Body of pancreas (tissue), 4 donors: Measurements from ENCODE around the gene MS4A3. TPM values are rescaled to one million over a fixed set of nuclear protein-coding genes. Genes with fewer than 3 reads are reported as not detected.

ENCODE experiments used
- ATAC-seq: fragments of 150-250 bp; one replicate; pipeline ENCODE4 v1.9.1; 2016
- DNase-seq, 4 donors: peaks; one replicate each; pipeline ENCODE4 v3.0.0-alpha.2; 2019
- H3K27ac ChIP-seq, 4 donors: fragments of 200-600 bp; sonication (generic); 1 replicate in 3 of 4; 2 replicates in 1 of 4; pipeline versions ENCODE4 v1.5.1 to v1.6.1; 2016 to 2019; ENCODE audit warnings: mild to moderate bottlenecking in 1 of 4, mixed read lengths in 1 of 4, moderate library complexity in 1 of 4
- H3K27me3 ChIP-seq, 2 donors: fragments of 200-600 bp; sonication (generic); one replicate each; pipeline ENCODE4 v1.6.0; 2016; ENCODE audit warnings: mild to moderate bottlenecking in 1 of 2
- H3K36me3 ChIP-seq, 2 donors: fragments of 200-600 bp; sonication (generic); replicated peaks in 1 of 2; 2 replicates each; pipeline ENCODE4 v1.5.1; 2016; ENCODE audit warnings: low read depth in 2 of 2; ENCODE audit not compliant: insufficient read depth in 1 of 2
- H3K4me1 ChIP-seq: fragments of 200-600 bp; sonication (generic); one replicate; pipeline ENCODE4 v1.6.0; 2016
- H3K4me3 ChIP-seq, 2 donors: fragments of 200-600 bp; sonication (generic); 1 replicate in 1 of 2; 2 replicates in 1 of 2; pipeline ENCODE4 v1.5.1; 2016 to 2019
- H3K9me3 ChIP-seq, 3 donors: fragments of 200-600 bp; sonication (generic); 1 replicate in 2 of 3; 2 replicates in 1 of 3; pipeline ENCODE4 v1.5.1; 2016
- CTCF ChIP-seq, 7 experiments: fragments of 450-650 bp in 4 of 7; fragments of 200-600 bp in 3 of 7; sonication (generic) in 3 of 7; IDR thresholded peaks; one replicate each; pipeline ENCODE4 v1.5.1; 2016 to 2019; ENCODE audit warnings: antibody characterized with exemption in 7 of 7
- POLR2A ChIP-seq, 3 donors: fragments of 450-650 bp; IDR thresholded peaks; one replicate each; pipeline ENCODE4 v1.6.1; 2016; ENCODE audit warnings: antibody characterized with exemption in 3 of 3, mild to moderate bottlenecking in 2 of 3
- WGBS, 2 donors: methylation state at CpG; one replicate each; pipeline ENCODE4 v1.1.5; 2017; 5-methylcytosine and 5-hydroxymethylcytosine counted together
- intact Hi-C: fragments of 100-400 bp; cut with DNase I; formaldehyde crosslinking; loops from one replicate; pipeline ENCODE4 v1.15.1; 2023
- total RNA-seq, 2 donors: library from RNA; depleted of rRNA; stranded (reverse); fragments of >200 nt; gene quantifications; one replicate each; pipeline ENCODE4 v1.1.0, GENCODE V29; 2016

The MS4A3 gene
- total RNA-seq, 2 donors from 2014 or later, result not detected

DNA sequence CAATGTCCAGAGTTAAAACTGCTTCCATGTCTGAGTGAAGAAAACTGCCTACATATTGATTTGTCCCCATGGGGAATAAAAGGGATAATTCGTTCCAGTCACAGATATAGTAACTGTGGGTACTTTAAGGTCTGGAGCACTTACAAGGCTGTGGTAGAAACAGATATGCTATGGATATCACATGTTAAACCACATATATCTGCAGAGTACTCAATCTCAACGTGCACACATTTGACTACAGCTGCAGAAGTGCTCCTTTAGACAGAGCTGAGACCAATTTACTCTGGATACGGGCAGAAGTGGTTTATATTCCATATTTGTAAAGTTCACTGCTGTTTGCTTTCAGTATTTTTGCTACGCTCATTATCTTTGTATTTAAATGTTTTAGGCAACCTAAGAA, 22.3 kb downstream of the MS4A3 start:
- intact Hi-C loops, result no loop called here
- H3K4me1 ChIP-seq, result no peaks in the 10 kb centered on the region
- peaks cover 0 to 7% (median 0%) of the 10 kb centered on the region in 3 donors for H3K9me3 ChIP-seq
- no peaks in the 10 kb centered on the region for H3K36me3 ChIP-seq
- TF ChIP-seq CTCF (IDR thresholded peaks at IDR 0.05) (no peak), POLR2A (IDR thresholded peaks at IDR 0.05) (no peak)
- no peak overlapping the region for H3K4me3 ChIP-seq
- H3K27ac ChIP-seq, result no peak overlapping the region
- H3K27me3 ChIP-seq, result no peaks in the 10 kb centered on the region
- ATAC-seq (no peak), DNase-seq (no peak)
- WGBS, 2 donors, result 58 to 70% methylated on average over 4 of the region's 4 CpGs

DNA sequence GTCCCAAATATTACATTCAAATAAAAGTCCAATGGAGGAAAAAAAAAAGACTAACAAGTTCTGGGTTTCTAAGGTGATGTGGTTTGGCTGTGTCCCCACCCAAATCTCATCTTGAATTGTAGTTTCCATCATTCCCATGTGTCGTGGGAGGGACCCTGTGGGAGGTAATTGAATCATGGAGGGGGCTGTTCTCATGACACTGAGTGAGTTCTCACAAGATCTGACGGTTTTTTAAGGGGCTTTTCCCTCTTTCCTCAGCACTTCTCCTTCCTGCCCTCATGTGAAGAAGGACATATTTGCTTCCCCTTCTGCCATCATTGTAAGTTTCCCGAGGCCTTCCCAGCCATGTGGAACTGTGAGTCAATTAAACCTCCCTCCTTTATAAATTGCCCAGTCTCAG, 24.1 kb downstream of the MS4A3 start:
- H3K36me3 ChIP-seq, result no peaks in the 10 kb centered on the region
- H3K27me3 ChIP-seq, result no peaks in the 10 kb centered on the region
- H3K27ac ChIP-seq, result no peak overlapping the region
- ATAC-seq (no peak), DNase-seq (no peak)
- intact Hi-C loops, result no loop called here
- H3K4me3 ChIP-seq, result no peak overlapping the region
- TF ChIP-seq CTCF (IDR thresholded peaks at IDR 0.05) (no peak), POLR2A (IDR thresholded peaks at IDR 0.05) (no peak)
- no peaks in the 10 kb centered on the region for H3K4me1 ChIP-seq
- peaks cover 0 to 7% (median 0%) of the 10 kb centered on the region in 3 donors for H3K9me3 ChIP-seq
- WGBS, 2 donors, result 67 to 86% methylated on average over 3 of the region's 3 CpGs

DNA sequence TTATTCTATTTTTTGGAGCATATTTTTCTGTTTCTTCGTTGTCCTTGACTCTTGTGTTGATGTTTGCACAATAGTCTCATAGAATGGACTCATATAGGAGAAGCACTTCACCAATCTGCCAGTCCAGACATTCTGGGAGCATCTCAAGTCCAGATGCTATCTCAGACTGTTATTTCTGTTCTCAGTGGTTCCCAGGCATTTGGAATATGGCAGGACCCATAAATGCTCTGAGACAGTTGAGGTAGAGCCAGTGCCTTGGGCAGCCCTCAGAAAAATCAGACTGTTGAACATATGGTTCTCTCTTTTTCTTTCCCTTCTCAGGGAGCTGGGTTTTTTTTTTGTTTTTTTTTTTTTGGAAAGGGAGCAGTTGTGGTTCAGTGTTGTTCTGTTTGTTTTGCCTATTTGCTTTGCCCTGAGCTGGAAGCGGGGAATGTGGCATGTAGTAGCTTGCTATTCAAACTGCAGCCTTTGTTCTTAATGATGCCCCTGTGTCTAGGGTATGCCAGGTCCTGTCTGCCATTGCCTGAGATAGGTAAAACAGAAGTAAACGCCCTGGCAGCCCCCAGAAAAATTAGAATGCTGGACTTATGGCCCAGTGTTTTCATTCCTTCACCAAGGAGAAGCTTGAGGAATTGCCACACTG, 28.3 kb downstream of the MS4A3 start:
- H3K27me3 ChIP-seq, result no peaks in the 10 kb centered on the region
- DNase-seq (no peak), ATAC-seq (no peak)
- TF ChIP-seq CTCF (IDR thresholded peaks at IDR 0.05) (no peak), POLR2A (IDR thresholded peaks at IDR 0.05) (no peak)
- WGBS, 2 donors, result 39 to 50% methylated on average over 3 of the region's 3 CpGs
- no peak overlapping the region for H3K27ac ChIP-seq
- no peak overlapping the region for H3K4me3 ChIP-seq
- peaks cover 15% of the 10 kb centered on the region for H3K4me1 ChIP-seq
- no peaks in the 10 kb centered on the region for H3K9me3 ChIP-seq
- intact Hi-C loops, result no loop called here
- no peaks in the 10 kb centered on the region for H3K36me3 ChIP-seq

DNA sequence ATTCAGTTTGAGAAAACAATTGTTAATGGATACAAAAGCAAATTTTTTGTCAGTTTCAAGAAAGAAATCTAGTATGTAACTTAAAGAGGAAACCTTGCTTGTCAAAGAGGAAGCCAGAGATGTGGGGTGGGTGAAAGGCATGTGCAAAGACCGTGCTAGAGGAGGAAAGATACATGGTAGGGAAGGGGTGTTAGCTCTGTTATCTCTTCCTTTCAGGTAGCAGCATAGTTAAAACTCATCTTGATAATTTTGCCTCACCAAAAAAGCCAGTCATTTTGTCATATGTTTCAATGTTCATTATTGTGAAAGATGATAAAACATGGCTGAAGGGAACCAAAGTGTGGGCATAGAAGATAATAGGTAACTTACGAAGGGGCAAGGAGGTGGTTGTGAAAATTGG, 29.4 kb downstream of the MS4A3 start:
- 83 to 84% methylated on average over 2 of the region's 2 CpGs for WGBS, 2 donors

More for the DNA sequence above, 29.4 kb downstream of the MS4A3 start:
- no peak for TF ChIP-seq POLR2A (IDR thresholded peaks at IDR 0.05)
- no peak for TF ChIP-seq CTCF (IDR thresholded peaks at IDR 0.05)
- ATAC-seq, result no peak
- intact Hi-C loops, result no loop called here
- Histone ChIP-seq H3K36me3 (no peaks in the 10 kb centered on the region), H3K27ac (no peak overlapping the region), H3K4me1 (peaks cover 15% of the 10 kb centered on the region), H3K9me3 (no peaks in the 10 kb centered on the region), H3K27me3 (no peaks in the 10 kb centered on the region), H3K4me3 (no peak overlapping the region)
- DNase-seq, result no peak
